GM12875 (cell line): Measurements from ENCODE around the gene PEAK1.

Source experiments
- H3K4me3 ChIP-seq: one replicate; pipeline ENCODE4 v1.5.1; 2011; ENCODE audit warnings: low read depth, low read length, control low read depth
- TF ChIP-seq, protein P1 (sequence below): IDR thresholded peaks from 2 replicates; pipeline ENCODE4 v1.5.1; 2011; ENCODE audit warnings: low read depth, mild to moderate bottlenecking, control low read depth, inconsistent platforms, low read length, moderate library complexity, borderline replicate concordance; ENCODE audit not compliant: insufficient read depth

Gene PEAK1

DNA sequence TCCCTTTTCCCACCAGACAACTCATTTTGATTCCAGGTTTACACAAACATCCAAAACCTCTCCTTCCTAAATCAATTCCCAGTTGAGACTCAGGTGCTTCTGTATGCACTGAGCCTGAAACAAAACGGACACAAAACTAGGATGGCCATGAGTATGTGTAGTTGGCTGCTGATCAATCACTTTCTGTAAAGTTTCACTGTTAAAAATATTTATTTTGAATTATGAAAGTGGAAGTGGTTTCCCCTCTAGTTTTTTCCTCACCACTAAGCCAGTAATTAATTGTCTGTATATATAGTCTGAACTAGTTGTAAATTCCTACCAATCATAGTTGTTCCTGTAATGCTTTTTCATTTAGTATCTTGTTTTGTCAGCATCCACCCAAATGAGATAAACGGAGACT lies 297.3 kb downstream of the PEAK1 start:
- H3K4me3 ChIP-seq, result no peak overlapping the region
- TF ChIP-seq, protein P1, sequence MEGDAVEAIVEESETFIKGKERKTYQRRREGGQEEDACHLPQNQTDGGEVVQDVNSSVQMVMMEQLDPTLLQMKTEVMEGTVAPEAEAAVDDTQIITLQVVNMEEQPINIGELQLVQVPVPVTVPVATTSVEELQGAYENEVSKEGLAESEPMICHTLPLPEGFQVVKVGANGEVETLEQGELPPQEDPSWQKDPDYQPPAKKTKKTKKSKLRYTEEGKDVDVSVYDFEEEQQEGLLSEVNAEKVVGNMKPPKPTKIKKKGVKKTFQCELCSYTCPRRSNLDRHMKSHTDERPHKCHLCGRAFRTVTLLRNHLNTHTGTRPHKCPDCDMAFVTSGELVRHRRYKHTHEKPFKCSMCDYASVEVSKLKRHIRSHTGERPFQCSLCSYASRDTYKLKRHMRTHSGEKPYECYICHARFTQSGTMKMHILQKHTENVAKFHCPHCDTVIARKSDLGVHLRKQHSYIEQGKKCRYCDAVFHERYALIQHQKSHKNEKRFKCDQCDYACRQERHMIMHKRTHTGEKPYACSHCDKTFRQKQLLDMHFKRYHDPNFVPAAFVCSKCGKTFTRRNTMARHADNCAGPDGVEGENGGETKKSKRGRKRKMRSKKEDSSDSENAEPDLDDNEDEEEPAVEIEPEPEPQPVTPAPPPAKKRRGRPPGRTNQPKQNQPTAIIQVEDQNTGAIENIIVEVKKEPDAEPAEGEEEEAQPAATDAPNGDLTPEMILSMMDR, result no peak

DNA sequence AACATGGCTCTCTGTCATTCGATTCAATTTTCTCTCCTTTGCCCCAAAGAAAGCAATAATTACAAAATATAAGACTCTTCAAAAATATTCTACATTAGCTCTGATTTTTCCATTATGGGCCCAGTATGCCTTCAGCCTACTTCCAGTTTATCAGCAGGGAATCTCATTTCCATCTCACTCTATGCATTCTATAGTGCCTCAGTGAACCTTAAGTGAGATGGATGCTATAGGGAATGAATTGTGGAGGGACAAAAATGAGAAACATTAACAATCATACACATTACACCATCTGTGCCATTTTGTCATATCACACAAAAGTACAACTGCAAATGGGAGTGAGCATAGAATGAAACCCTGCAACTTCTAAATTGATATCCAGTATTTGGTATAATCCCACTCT lies 298.3 kb downstream of the PEAK1 start:
- H3K4me3 ChIP-seq, result no peak overlapping the region
- TF ChIP-seq, protein P1, result no peak

DNA sequence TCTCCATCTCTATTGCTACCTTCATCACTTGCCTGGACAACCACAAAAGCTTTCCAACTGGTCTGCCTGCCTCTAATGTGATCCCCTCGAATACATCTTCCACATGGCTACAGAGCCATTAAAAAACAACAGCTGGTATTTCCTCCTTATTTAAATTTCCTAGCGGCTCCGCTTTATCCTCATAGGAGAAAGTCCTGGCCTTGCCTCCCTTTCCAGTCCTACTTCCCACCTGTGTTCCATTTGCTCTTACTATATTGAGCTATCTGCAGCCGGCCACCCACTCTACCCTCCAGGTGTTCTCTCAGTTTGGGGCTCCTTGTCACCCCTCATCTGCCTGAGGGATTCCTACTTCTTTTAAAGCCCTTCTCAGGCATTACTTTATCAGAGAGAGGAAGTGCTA lies 299.3 kb downstream of the PEAK1 start:
- H3K4me3 ChIP-seq, result no peak overlapping the region
- TF ChIP-seq, protein P1, result no peak

DNA sequence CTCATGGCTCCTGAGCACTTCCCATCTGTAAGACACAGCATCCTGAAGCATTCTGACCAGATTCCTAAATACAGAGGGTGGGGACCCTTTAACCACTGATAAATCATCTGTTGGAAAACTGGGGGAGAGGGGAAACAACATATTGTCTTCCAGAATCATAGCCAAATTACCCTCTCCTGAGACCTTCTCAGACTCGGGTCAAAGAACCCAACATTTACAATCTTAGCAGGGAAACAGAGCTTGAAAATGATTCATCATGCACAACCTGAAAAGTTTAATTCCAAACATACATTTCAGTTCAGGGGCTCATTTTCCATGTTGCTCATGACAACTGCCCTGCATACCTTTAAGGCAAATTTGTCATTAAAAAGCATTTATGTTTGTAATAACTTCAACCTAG lies 300.5 kb downstream of the PEAK1 start:
- TF ChIP-seq, protein P1, result no peak

DNA sequence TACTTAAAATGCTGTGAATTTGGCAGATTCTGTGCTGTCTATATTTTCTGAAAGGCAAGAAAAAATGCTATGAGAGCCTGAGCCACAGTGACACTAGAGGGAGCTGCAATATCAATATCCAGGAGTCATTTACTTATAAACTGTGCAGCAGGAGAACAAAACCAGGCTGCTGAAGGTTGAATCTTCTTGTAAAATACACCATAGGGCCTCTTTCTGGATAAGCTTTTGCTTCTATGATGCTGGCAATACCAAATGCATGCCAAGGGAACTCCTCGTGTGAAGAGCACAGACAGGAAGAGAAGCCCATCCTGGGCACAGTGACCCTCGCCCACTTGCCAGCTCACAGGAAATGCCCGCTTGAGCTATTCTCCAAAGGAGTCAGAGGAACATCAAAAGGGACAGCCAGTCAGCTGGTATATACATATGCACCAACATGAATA lies 301.0 kb downstream of the PEAK1 start:
- H3K4me3 ChIP-seq, result no peak overlapping the region
- TF ChIP-seq, protein P1, result peak; percentile 60; the same call in 1 of the 2 replicates

More for the DNA sequence above, 300.5 kb downstream of the PEAK1 start:
- H3K4me3 ChIP-seq, result no peak overlapping the region

DNA sequence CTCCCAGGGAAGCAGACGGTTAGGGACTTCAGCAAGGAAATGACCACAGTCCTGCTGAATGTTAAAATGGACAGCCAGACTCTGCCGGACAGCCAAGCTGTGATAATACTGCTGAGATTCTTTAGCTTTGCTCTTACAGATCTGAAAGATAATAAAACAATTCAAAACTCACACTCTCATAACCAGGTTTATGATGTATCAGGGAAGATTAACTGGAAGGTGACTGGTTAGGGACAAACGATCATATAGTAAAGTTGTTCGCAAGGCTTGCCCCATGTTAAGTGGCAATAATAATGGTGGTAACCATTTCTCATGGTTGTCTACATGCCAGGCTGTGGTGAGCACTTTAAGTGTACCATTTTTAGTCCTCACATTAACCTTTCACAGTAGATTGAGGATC lies 304.7 kb downstream of the PEAK1 start:
- TF ChIP-seq, protein P1, result no peak
- no peak overlapping the region for H3K4me3 ChIP-seq

DNA sequence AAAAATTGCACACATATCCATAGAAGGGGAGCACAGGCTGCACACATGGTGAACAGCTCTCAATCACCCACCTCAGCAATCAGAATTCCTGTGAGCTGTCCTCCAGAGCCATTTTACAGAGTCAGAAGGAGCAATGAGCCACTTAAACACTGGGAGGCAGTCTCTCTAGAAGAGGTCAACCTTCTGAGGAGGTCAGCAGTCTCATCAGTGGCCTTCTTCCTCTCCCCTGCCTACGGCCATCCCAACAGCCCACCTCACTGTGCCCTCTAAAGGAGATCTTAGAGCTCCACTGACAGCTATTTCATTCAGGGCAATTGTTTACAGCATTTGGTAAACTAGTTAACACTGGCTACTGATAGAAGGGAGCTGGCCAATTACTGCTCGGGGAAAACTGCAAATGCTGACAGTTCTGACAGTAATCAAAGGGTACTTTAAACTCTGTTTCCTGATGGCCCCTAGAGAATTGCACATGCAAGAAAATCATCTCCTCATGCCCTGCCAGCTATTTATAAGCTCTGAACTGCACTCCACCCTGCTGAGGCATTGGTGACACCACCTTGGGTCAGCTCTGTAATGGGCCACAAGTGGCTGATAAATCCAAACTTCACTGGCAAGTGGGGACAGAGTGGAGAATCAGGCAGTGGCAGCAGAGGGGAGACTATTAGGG lies 306.9 kb downstream of the PEAK1 start:
- TF ChIP-seq, protein P1, result no peak

More for the DNA sequence above, 306.9 kb downstream of the PEAK1 start:
- H3K4me3 ChIP-seq, result no peak overlapping the region
